GM12864 (cell line): ENCODE measurements around the gene C5.

Source experiments
- DNase-seq: peaks from one replicate; pipeline ENCODE4 v3.0.0-alpha.2; 2011; ENCODE audit warnings: low read depth
- H3K4me3 ChIP-seq: 2 replicates; pipeline ENCODE4 v1.5.1; 2011; ENCODE audit warnings: mild to moderate bottlenecking, low read depth, low read length, control low read depth
- TF ChIP-seq, protein P1 (sequence below): IDR thresholded peaks from 2 replicates; pipeline ENCODE4 v1.5.1; 2011; ENCODE audit warnings: low read depth, mild to moderate bottlenecking, moderate library complexity, low read length, control low read depth, inconsistent platforms; ENCODE audit errors: missing control alignments

The C5 gene

DNA sequence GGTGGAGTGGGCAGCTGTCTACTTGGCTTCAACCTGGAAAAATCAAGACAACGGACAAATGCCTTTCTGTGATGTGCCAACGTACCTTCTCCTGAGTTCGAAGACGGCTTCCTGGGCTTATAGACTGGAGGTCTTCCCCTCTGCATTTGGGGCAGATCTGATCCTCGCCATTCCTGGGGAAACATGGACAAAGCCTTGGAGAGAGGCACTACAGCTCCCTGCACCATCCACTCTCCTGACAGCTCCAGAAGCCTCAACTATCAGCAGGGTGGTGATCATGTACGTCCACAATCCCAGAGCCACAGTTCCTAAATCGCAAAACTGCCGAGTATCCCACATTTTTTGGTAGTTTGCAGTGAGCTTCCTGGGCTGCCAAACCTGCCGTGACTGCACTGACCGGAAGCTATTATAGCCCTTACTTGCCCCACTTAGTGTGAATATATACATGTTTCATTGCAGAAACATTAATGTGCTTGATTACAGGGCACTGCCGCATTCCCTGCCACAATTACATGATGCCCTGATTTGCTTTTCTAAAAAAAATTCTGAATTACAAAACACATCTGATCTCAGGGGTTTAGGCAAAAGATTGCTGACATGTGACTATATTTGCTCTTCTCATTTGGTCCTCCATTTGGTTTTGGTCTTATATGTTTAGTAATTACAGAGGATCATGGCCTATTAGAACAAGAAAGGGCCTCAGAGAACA is 126.3 kb downstream of the C5 start:
- TF ChIP-seq, protein P1, sequence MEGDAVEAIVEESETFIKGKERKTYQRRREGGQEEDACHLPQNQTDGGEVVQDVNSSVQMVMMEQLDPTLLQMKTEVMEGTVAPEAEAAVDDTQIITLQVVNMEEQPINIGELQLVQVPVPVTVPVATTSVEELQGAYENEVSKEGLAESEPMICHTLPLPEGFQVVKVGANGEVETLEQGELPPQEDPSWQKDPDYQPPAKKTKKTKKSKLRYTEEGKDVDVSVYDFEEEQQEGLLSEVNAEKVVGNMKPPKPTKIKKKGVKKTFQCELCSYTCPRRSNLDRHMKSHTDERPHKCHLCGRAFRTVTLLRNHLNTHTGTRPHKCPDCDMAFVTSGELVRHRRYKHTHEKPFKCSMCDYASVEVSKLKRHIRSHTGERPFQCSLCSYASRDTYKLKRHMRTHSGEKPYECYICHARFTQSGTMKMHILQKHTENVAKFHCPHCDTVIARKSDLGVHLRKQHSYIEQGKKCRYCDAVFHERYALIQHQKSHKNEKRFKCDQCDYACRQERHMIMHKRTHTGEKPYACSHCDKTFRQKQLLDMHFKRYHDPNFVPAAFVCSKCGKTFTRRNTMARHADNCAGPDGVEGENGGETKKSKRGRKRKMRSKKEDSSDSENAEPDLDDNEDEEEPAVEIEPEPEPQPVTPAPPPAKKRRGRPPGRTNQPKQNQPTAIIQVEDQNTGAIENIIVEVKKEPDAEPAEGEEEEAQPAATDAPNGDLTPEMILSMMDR: no peak
- DNase-seq: no peak
- H3K4me3 ChIP-seq: peak overlapping the region; percentile 80

GRCh38 chr9:120922404-120923195 is 127.5 kb downstream of the C5 start:
- TF ChIP-seq, protein P1: no peak
- no peak for DNase-seq
- H3K4me3 ChIP-seq: peak overlapping the region; percentile 80

DNA sequence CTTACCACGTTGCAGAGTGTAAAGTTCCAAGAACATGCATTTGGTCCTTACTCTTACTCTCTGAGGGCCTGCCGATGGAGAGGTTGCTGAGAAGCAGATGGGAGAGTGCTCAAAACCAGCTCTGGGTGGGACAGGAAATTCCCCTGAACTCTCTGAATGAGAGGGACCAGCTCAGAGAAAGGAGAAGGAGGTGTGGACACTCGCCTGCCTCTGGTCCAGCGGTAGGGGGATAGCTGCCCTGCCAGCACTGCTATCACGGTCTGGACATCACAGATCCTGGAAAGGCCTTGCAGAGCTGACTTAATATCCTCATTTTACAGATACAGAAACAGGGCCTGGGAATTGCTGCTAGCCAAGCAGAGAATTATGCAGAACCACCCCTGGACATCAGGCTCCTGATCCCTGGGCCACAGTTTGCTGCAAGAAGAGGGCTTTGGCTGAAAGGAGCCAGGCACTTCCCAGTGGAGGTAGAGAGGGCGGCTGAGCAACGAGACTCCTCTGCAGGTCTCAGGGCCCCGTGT is 128.4 kb downstream of the C5 start:
- TF ChIP-seq, protein P1: no peak
- no peak for DNase-seq
- H3K4me3 ChIP-seq: peak overlapping the region; percentile 80

- peak overlapping the region; percentile 80; the same call in 1 of the 2 replicates for H3K4me3 ChIP-seq
- TF ChIP-seq, protein P1: no peak
- DNase-seq: no peak
Observed at GRCh38 chr9:120920806-120921178, 129.3 kb downstream of the C5 start.

DNA sequence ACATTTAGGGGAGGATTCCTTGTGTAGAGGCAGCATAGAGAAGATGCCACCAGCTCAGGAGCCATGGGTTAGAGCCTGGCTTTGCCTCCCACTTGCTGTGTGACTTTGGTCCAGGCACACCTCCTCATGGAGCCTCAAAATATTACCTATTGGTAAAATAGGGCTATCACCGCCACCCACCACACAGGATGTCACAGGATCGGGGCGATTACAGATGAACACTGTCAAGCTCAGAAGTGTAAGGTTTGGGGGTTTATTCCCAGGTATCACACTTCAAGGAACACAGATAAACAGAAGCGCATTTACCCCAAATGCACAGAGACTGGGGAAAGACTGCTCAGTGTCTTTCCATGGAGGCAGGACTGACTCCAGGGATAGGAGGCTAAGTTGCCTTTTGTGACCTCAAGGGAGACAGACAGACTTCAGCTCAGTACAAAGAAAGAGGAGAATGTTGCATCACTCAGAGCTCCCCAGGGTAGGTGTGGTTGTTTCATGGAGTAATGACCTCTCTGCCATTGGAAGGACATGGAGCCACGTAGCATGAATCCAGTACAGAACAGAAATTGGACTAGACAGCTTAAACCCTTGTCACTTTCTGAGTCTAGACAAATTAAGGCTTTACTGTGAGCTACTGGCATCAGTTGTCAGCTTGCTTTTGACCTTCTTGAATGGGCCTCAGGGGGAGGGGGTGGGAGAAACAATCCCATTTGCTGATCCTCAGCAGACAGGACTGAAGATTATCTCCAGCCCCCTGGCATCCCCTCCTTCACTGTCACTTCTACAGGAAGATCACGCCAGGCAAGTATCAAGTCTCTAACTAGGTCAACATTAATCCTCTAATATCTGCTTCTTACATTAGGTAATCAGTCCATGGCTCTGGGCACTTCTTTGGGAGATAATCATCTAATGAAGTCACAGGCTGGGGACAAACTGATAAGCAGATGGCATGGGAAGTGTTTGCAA is 130.0 kb downstream of the C5 start:
- DNase-seq: no peak
- TF ChIP-seq, protein P1: no peak
- H3K4me3 ChIP-seq: peak overlapping the region; percentile 80; the same call in 1 of the 2 replicates
